Activated B cell treated with CpG ODN at 0.5 μM for 24 hours (primary cell): ENCODE data around the gene LARP4. TPM values are rescaled to one million over a fixed set of nuclear protein-coding genes. Genes with fewer than 3 reads are reported as not detected.

Experiments
- ATAC-seq: fragments of 200-7000 bp; cut with Tn5 transposase; one replicate; pipeline ENCODE4 v1.10.0; 2021; ENCODE audit warnings: low read depth, mild to moderate bottlenecking, moderate library complexity
- CTCF ChIA-PET: fragments of 350-600 bp; sonication (Branson Sonifier 250); formaldehyde crosslinking; loops from one replicate; lab custom pipeline; 2021; ENCODE audit warnings: antibody characterized with exemption; lab: Charles Lee
- POLR2A ChIA-PET: fragments of 350-600 bp; sonication (Branson Sonifier 250); formaldehyde crosslinking; loops from one replicate; lab custom pipeline; 2021; ENCODE audit warnings: antibody characterized with exemption; lab: Charles Lee
- DNase-seq: peaks from one replicate; pipeline ENCODE4 v3.0.0; 2022
- H3K27ac Mint-ChIP-seq: one replicate; pipeline ENCODE4 v1.8.0; 2020; ENCODE audit warnings: mixed read lengths
- H3K27me3 Mint-ChIP-seq: one replicate; pipeline ENCODE4 v1.8.0; 2021; ENCODE audit warnings: mixed read lengths
- H3K36me3 Mint-ChIP-seq: one replicate; pipeline ENCODE4 v1.8.0; 2021; ENCODE audit warnings: low read depth, mixed read lengths
- H3K4me1 Mint-ChIP-seq: one replicate; pipeline ENCODE4 v1.8.0; 2021; ENCODE audit warnings: mixed read lengths
- H3K4me3 Mint-ChIP-seq: one replicate; pipeline ENCODE4 v1.8.0; 2020; ENCODE audit warnings: mild to moderate bottlenecking, mixed read lengths
- H3K9me3 Mint-ChIP-seq: one replicate; pipeline ENCODE4 v1.8.0; 2020; ENCODE audit warnings: mixed read lengths
- CTCF ChIP-seq: fragments of 200-600 bp; IDR thresholded peaks from one replicate; pipeline ENCODE4 v1.8.0; 2022; ENCODE audit warnings: antibody characterized with exemption, mild to moderate bottlenecking
- intact Hi-C: fragments of 100-400 bp; cut with micrococcal nuclease; formaldehyde crosslinking; loops from one replicate; pipeline ENCODE4 v1.15.1; 2024
- total RNA-seq: library from RNA; stranded (reverse); gene quantifications from 2 replicates; pipeline ENCODE4 v1.2.3, GENCODE V29; 2022

LARP4 gene
- total RNA-seq, 1 donor from 2014 or later: 56.3 TPM

GRCh38 chr12:50458606-50459005 lies 57.9 kb downstream of the LARP4 start:
- ATAC-seq (no peak), DNase-seq (no peak)
- H3K9me3 Mint-ChIP-seq: no peaks in the 10 kb centered on the region
- TF ChIP-seq CTCF: no peak
- H3K4me1 Mint-ChIP-seq: no peaks in the 10 kb centered on the region
- POLR2A ChIA-PET: no interaction called here
- no peak overlapping the region for H3K4me3 Mint-ChIP-seq
- no peaks in the 10 kb centered on the region for H3K27me3 Mint-ChIP-seq
- CTCF ChIA-PET: interaction anchor here (1.3 kb wide), 1 partner anchor 46 kb away, joined by 3 read pairs; the partner anchor contains the start of gene DIP2B
- no peak overlapping the region for H3K27ac Mint-ChIP-seq
- intact Hi-C loops: no loop called here
- peaks cover 60% of the 10 kb centered on the region for H3K36me3 Mint-ChIP-seq

GRCh38 chr12:50467439-50467838 lies 66.8 kb downstream of the LARP4 start:
- Mint-ChIP-seq H3K27me3 (no peaks in the 10 kb centered on the region), H3K4me3 (no peak overlapping the region), H3K9me3 (no peaks in the 10 kb centered on the region), H3K4me1 (no peaks in the 10 kb centered on the region), H3K36me3 (peaks cover 76% of the 10 kb centered on the region), H3K27ac (no peak overlapping the region)
- ChIA-PET POLR2A (no interaction called here), CTCF (no interaction called here)
- ATAC-seq (no peak), DNase-seq (no peak)
- intact Hi-C loops: no loop called here
- TF ChIP-seq CTCF: no peak

GRCh38 chr12:50477241-50477832 lies 76.7 kb downstream of the LARP4 start:
- DNase-seq: no peak
- ChIA-PET CTCF (no interaction called here), POLR2A (no interaction called here)
- Mint-ChIP-seq H3K36me3 (peaks cover 50% of the 10 kb centered on the region), H3K4me3 (no peak overlapping the region), H3K27ac (no peak overlapping the region), H3K4me1 (no peaks in the 10 kb centered on the region), H3K9me3 (no peaks in the 10 kb centered on the region), H3K27me3 (no peaks in the 10 kb centered on the region)
- ATAC-seq: no peak
- TF ChIP-seq CTCF: no peak
- intact Hi-C loops: no loop called here

GRCh38 chr12:50482571-50482970 lies 81.9 kb downstream of the LARP4 start:
- ChIA-PET POLR2A (no interaction called here), CTCF (no interaction called here)
- no peak overlapping the region for H3K27ac Mint-ChIP-seq
- ATAC-seq (no peak), DNase-seq (no peak)
- H3K9me3 Mint-ChIP-seq: no peaks in the 10 kb centered on the region
- TF ChIP-seq CTCF: no peak
- H3K27me3 Mint-ChIP-seq: no peaks in the 10 kb centered on the region
- H3K4me3 Mint-ChIP-seq: no peak overlapping the region
- intact Hi-C loops: no loop called here
- no peaks in the 10 kb centered on the region for H3K4me1 Mint-ChIP-seq
- H3K36me3 Mint-ChIP-seq: peaks cover 9% of the 10 kb centered on the region

GRCh38 chr12:50483488-50483887 lies 82.8 kb downstream of the LARP4 start:
- Mint-ChIP-seq H3K27me3 (no peaks in the 10 kb centered on the region), H3K4me3 (no peak overlapping the region)
- intact Hi-C loops: no loop called here

More at GRCh38 chr12:50483488-50483887, 82.8 kb downstream of the LARP4 start:
- TF ChIP-seq CTCF: no peak
- DNase-seq (no peak), ATAC-seq (no peak)
- POLR2A ChIA-PET: interaction anchor here (0.6 kb wide), 1 partner anchor 21 kb away, joined by 3 read pairs; the partner anchor contains the start of gene DIP2B
- H3K27ac Mint-ChIP-seq: no peak overlapping the region
- H3K9me3 Mint-ChIP-seq: no peaks in the 10 kb centered on the region
- H3K4me1 Mint-ChIP-seq: no peaks in the 10 kb centered on the region
- CTCF ChIA-PET: no interaction called here
- peaks cover 3% of the 10 kb centered on the region for H3K36me3 Mint-ChIP-seq
